Esophagus squamous epithelium (tissue), 4 donors: ENCODE data around the gene MICALL2.

Experiments used
- POLR2A ChIP-seq, 4 donors: fragments of 450-650 bp; IDR thresholded peaks; one replicate each; pipeline ENCODE4 v1.6.1; 2017; ENCODE audit warnings: antibody characterized with exemption in 4 of 4, mild to moderate bottlenecking in 4 of 4, moderate library complexity in 3 of 4
- TF ChIP-seq, protein P1 (sequence below), 6 experiments: fragments of 450-650 bp in 4 of 6; fragments of 200-600 bp in 2 of 6; sonication (generic) in 2 of 6; IDR thresholded peaks; one replicate each; pipeline ENCODE4 v1.5.1; 2016 to 2019; ENCODE audit warnings: antibody characterized with exemption in 6 of 6, mild to moderate bottlenecking in 4 of 6, moderate library complexity in 4 of 6

DNA sequence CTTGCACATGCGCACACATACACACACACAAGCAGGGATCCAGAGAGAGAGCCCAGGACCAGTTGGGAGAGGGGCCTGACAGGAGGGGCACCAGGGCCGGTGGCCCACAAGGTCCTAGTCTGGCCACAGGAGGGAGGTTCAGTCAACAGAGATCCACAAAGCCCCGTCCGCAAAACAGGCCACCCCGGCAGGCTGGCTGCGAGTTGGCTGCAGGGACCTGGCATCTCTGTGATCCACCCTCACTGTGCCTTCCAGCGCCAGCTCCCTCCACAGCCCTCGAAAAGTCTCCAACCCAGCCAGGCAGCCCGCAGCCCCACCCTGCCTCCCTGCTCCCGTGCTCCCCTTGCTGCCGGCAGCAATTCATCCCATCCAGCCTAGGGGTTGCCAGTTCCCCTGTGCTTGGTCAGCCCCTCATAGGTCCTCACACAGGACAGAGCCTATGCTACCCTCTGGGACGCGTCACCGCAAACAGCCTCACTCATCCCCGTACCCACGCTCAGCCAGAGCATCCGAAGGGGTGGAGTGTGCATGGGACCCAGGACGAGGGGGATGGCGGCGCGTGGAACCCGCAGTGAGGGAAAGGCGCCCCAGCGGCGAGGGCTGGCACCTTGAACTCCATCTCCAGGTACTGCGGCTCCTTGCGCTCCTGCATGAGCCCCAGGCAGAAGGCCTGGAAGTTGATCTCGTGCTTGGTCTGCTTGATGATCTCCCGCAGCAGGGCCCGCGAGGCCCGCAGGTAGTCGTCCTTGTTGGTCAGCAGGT is 37.4 kb upstream of the MICALL2 start:
- TF ChIP-seq, protein P1, sequence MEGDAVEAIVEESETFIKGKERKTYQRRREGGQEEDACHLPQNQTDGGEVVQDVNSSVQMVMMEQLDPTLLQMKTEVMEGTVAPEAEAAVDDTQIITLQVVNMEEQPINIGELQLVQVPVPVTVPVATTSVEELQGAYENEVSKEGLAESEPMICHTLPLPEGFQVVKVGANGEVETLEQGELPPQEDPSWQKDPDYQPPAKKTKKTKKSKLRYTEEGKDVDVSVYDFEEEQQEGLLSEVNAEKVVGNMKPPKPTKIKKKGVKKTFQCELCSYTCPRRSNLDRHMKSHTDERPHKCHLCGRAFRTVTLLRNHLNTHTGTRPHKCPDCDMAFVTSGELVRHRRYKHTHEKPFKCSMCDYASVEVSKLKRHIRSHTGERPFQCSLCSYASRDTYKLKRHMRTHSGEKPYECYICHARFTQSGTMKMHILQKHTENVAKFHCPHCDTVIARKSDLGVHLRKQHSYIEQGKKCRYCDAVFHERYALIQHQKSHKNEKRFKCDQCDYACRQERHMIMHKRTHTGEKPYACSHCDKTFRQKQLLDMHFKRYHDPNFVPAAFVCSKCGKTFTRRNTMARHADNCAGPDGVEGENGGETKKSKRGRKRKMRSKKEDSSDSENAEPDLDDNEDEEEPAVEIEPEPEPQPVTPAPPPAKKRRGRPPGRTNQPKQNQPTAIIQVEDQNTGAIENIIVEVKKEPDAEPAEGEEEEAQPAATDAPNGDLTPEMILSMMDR (IDR thresholded peaks at IDR 0.05), result no peak
- TF ChIP-seq POLR2A (IDR thresholded peaks at IDR 0.05), result no peak
